Colonic mucosa (tissue), 4 donors: ENCODE measurements around the gene ACR. TPM values are rescaled to one million over a fixed set of nuclear protein-coding genes. Genes with fewer than 3 reads are reported as not detected.

Experiments
- DNase-seq: peaks from one replicate; pipeline ENCODE4 v3.0.0-alpha.2; 2020
- H3K27ac ChIP-seq: fragments of 200-600 bp; one replicate; pipeline ENCODE4 v1.8.0; 2021
- H3K27me3 ChIP-seq: fragments of 200-600 bp; one replicate; pipeline ENCODE4 v1.8.0; 2021
- H3K36me3 ChIP-seq: fragments of 200-600 bp; one replicate; pipeline ENCODE4 v1.8.0; 2021
- H3K4me1 ChIP-seq: fragments of 200-600 bp; one replicate; pipeline ENCODE4 v1.8.0; 2021; ENCODE audit warnings: mild to moderate bottlenecking
- H3K4me3 ChIP-seq: fragments of 200-600 bp; one replicate; pipeline ENCODE4 v1.8.0; 2021
- H3K9ac ChIP-seq, 2 donors: one replicate each; pipeline ENCODE4 v1.7.0; 2013; ENCODE audit warnings: control low read depth in 2 of 2, low read depth in 2 of 2, low read length in 2 of 2
- H3K9me3 ChIP-seq: fragments of 200-600 bp; one replicate; pipeline ENCODE4 v1.8.0; 2021
- intact Hi-C: fragments of 100-400 bp; cut with DNase I; formaldehyde crosslinking; loops from one replicate; pipeline ENCODE4 v1.14.1; 2022
- total RNA-seq, 2 donors: library from RNA; stranded (reverse); fragmentation: NEBNext Ultra II Directional in 1 of 2; extraction: Animal tissue kit (Norgen Biotek cat#: 25700) in 1 of 2; gene quantifications; one replicate each; pipeline ENCODE4 v1.2.1, GENCODE V29; 2021
- TF ChIP-seq, protein P1 (sequence below): fragments of 200-600 bp; IDR thresholded peaks from one replicate; pipeline ENCODE4 v1.8.0; 2022; ENCODE audit warnings: antibody characterized with exemption, mild to moderate bottlenecking
- donor health status: healthy.
- donor health status: DM: no; HTN: no; CAD: no.
- donor health status: DM: no; HTN: no; CAD: no.

Gene ACR
- total RNA-seq, 2 donors from 2014 or later, result 0.77 to 0.80 TPM

DNA sequence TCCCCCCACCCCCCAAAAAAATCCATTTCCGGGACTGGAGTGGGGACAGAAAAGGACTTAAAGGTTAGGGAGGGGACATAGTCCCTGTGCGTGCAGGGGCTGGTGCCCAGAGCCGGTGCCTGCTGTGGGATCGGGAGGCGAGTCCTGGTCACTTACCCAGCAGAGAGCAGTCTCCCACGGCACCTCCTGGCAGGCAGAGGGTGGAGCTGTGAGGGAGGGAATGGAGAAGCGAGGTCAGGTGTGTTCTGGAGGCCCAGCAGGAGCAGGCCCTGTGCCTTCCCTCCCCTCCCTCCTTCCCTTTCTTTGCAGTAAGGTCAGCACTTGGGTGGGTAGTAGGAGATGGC is 37.0 kb upstream of the ACR start:
- no peak overlapping the region for H3K9ac ChIP-seq
- TF ChIP-seq, protein P1, sequence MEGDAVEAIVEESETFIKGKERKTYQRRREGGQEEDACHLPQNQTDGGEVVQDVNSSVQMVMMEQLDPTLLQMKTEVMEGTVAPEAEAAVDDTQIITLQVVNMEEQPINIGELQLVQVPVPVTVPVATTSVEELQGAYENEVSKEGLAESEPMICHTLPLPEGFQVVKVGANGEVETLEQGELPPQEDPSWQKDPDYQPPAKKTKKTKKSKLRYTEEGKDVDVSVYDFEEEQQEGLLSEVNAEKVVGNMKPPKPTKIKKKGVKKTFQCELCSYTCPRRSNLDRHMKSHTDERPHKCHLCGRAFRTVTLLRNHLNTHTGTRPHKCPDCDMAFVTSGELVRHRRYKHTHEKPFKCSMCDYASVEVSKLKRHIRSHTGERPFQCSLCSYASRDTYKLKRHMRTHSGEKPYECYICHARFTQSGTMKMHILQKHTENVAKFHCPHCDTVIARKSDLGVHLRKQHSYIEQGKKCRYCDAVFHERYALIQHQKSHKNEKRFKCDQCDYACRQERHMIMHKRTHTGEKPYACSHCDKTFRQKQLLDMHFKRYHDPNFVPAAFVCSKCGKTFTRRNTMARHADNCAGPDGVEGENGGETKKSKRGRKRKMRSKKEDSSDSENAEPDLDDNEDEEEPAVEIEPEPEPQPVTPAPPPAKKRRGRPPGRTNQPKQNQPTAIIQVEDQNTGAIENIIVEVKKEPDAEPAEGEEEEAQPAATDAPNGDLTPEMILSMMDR, result no peak
- H3K4me1 ChIP-seq, result no peaks in the 10 kb centered on the region
- H3K4me3 ChIP-seq, result no peak overlapping the region
- H3K27ac ChIP-seq, result no peak overlapping the region
- no peak for DNase-seq
- intact Hi-C loops, result no loop called here
- no peaks in the 10 kb centered on the region for H3K27me3 ChIP-seq
- H3K9me3 ChIP-seq, result no peaks in the 10 kb centered on the region
- no peaks in the 10 kb centered on the region for H3K36me3 ChIP-seq

DNA sequence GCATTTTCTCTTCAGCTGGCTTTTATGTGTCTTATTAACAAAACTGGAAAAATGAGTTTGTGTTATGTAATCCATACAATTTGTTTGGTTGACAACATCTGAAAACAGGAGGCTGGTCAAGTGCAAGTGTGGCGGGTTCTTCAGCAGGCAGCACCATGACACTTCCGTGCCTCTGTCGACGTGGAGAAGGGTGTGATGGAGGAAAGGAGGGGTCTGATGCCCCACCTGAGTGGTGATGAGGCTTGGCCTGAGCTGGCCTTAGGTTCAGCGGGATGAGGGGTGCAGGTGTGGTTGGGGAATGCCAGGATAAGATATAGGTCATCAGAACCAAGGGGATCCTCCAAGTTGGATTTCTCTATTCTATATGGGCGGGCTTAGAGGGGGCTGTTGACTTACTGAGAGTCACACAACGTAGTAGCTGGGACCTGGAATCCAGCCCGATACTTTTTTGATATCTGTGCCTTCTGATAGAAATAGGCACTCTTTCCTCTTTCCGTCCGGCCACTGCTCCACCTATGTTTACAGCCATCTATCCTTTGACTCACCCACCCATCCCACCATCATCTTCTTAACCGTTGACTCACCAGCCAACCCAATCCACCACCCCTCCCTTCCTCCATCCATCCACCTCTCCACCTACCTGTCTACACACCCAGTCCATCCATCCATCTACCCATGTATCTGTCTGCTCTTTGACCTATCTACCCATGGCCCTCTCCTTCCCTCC is 36.4 kb upstream of the ACR start:
- H3K9ac ChIP-seq, result no peak overlapping the region
- no peaks in the 10 kb centered on the region for H3K36me3 ChIP-seq

DNA sequence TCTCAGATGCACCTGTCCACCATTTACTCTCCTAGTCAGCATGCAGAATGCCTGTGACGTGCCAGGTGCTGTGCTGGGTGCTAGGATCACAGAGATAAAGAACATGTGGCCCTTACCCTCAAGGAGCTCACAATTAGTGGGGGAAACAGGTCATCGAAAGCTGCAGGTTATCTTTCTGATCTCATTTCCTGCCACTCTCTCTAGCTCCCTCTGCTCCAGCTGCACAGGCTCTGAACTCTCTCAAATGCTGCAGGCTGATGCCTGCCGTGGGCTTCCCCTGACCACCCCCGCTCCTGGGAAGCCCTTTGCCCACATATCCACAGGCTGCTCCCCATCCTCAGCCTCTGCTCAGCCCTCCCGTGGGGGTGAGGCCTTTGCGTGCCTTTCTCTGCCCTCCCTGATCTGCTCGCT is 35.7 kb upstream of the ACR start:
- H3K27ac ChIP-seq, result no peak overlapping the region
- no peaks in the 10 kb centered on the region for H3K36me3 ChIP-seq
- no peaks in the 10 kb centered on the region for H3K9me3 ChIP-seq
- TF ChIP-seq, protein P1, result no peak
- intact Hi-C loops, result no loop called here
- DNase-seq, result no peak
- H3K4me1 ChIP-seq, result no peaks in the 10 kb centered on the region
- H3K27me3 ChIP-seq, result no peaks in the 10 kb centered on the region
- no peak overlapping the region for H3K9ac ChIP-seq
- no peak overlapping the region for H3K4me3 ChIP-seq

More for the DNA sequence above, 36.4 kb upstream of the ACR start:
- Histone ChIP-seq H3K27me3 (no peaks in the 10 kb centered on the region), H3K4me1 (no peaks in the 10 kb centered on the region), H3K27ac (no peak overlapping the region), H3K9me3 (no peaks in the 10 kb centered on the region), H3K4me3 (no peak overlapping the region)
- no peak for DNase-seq
- TF ChIP-seq, protein P1, result no peak
- intact Hi-C loops, result no loop called here

DNA sequence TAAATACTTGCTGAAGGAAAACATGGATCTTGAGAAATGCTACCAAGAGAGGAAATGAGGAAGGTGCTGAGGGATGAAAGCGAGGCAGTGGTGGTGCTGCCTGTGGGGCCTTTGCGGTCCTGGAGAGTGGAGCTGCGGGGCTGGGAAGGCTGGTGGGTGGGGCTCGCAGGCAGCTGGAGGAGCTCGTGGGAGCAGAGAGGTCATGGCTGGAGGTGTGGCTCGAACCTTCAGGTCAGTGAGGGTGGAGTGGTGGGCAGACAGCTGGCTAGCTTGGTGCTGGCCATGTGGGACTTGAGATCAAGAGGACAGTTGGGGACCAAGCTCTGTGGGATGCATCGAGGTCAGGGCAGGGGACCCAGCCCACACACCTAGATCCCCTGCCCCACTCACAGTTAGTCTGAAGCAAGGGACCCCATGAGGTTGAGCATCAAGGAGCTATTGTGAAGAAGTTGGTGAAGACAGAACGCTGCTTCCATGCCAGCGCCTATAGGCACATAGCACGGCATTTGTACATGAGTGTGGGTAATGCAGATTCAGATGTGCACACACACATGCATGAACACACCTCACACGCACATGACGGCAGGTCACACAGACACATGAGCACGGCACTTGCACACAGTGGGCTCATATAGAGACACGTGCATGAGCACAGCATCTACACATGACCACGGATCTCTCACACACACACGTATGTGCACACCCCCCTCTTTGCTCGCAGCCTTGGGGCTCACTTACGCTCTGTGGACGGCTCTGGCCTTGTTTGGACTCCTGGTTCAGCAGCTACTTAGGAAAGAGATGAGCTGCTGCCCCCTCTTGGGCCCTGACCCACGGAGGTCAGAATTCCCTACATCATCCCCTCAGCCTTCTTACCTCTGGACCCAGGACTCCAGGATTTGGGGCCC is 34.9 kb upstream of the ACR start:
- Histone ChIP-seq H3K4me3 (no peak overlapping the region), H3K27me3 (no peaks in the 10 kb centered on the region), H3K9me3 (no peaks in the 10 kb centered on the region), H3K4me1 (no peaks in the 10 kb centered on the region), H3K36me3 (no peaks in the 10 kb centered on the region), H3K9ac (no peak overlapping the region), H3K27ac (no peak overlapping the region)
- intact Hi-C loops, result no loop called here
- TF ChIP-seq, protein P1, result no peak
- no peak for DNase-seq

DNA sequence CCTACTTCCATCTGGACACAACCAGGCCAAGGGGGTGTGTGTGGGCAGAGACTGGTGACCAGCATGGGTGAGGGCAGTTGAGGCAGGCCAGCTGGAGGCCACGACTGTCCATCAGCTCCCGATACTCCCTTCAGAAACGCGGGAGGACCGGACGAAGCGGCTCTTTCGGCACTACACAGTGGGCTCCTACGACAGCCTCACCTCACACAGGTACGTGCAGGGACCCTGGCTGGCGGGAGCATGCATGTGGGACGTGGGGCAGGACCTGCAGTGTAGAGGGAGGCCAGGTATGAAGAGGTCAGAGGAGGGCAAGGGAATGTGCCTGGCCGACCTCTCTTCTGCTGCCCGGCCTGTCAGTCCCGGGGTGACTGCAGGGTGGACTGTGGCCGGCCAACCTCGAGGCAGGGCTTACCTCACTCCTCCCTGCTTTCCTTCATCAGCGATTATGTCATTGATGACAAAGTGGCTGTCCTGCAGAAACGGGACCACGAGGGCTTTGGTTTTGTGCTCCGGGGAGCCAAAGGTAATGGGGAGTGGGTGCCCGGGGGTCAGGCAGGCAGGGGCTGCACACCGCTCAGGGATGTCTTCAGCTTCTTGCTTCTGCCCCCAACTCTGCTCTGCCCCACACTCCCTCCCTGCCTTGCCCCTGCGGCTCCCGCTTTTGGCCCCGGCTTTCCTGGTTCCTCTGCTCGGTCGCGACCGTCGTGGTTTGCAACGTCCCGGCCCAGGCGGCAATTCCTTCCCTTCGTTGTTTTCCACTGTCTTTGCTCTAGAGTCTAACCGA is 34.1 kb upstream of the ACR start:
- no peaks in the 10 kb centered on the region for H3K9me3 ChIP-seq
- H3K9ac ChIP-seq, result no peak overlapping the region
- H3K4me1 ChIP-seq, result no peaks in the 10 kb centered on the region
- H3K27me3 ChIP-seq, result no peaks in the 10 kb centered on the region
- intact Hi-C loops, result no loop called here
- TF ChIP-seq, protein P1, result no peak
- H3K4me3 ChIP-seq, result no peak overlapping the region
- DNase-seq, result no peak
- H3K36me3 ChIP-seq, result no peaks in the 10 kb centered on the region
- no peak overlapping the region for H3K27ac ChIP-seq
